T-cell (primary cell): Measurements from ENCODE around the gene VPS13A. TPM values are rescaled to one million over a fixed set of nuclear protein-coding genes. Genes with fewer than 3 reads are reported as not detected.
"Not testable (repeated sequence)": the region's sequence is repeated elsewhere in the genome, so short reads cannot be mapped to it uniquely, and the experiment has no call there.

Experiments
- ATAC-seq, 4 experiments: fragments of 200-7000 bp in 3 of 4; fragments of 150-1000 bp in 1 of 4; cut with Tn5 transposase; replicated peaks in 1 of 4; 1 replicate in 3 of 4; 2 replicates in 1 of 4; pipeline ENCODE4 v1.10.0; 2021; ENCODE audit warnings: moderate library complexity in 3 of 4, mild to moderate bottlenecking in 2 of 4, moderate number of reproducible peaks in 1 of 4
- CTCF ChIA-PET, 2 donors: fragments of 300-600 bp; sonication (Branson Sonifier 250); formaldehyde crosslinking; loops; one replicate each; lab custom pipeline; 2022; ENCODE audit warnings: antibody characterized with exemption in 2 of 2; lab: Charles Lee
- POLR2A ChIA-PET, 2 donors: fragments of 300-600 bp; sonication (Branson Sonifier 250); formaldehyde crosslinking; loops; one replicate each; lab custom pipeline; 2022; ENCODE audit warnings: antibody characterized with exemption in 2 of 2; lab: Charles Lee
- DNase-seq, 35 experiments: peaks; one replicate each; pipeline versions ENCODE4 v3.0.0 to v3.0.0-alpha.2; 2013 to 2023
- H3K27ac ChIP-seq: one replicate; pipeline ENCODE4 v1.5.1; 2013; ENCODE audit warnings: low read length
- H3K27me3 ChIP-seq, 2 experiments: replicated peaks in 1 of 2; 1 replicate in 1 of 2; 2 replicates in 1 of 2; pipeline versions ENCODE4 v1.6.1 to v1.7.0; 2013; ENCODE audit warnings: low read length in 1 of 2, mixed read lengths in 1 of 2; ENCODE audit not compliant: control insufficient read depth in 2 of 2, insufficient read depth in 2 of 2; ENCODE audit errors: extremely low read depth in 1 of 2
- H3K36me3 ChIP-seq, 2 donors: 1 replicate in 1 of 2; 2 replicates in 1 of 2; pipeline versions ENCODE4 v1.6.1 to v1.7.0; 2013; ENCODE audit warnings: low read length in 1 of 2; ENCODE audit not compliant: control insufficient read depth in 2 of 2, insufficient read depth in 1 of 2; ENCODE audit errors: extremely low read depth in 1 of 2
- H3K4me1 ChIP-seq, 2 experiments: 1 replicate in 1 of 2; 2 replicates in 1 of 2; pipeline versions ENCODE4 v1.6.1 to v1.7.0; 2013; ENCODE audit warnings: low read length in 2 of 2, mixed read lengths in 1 of 2; ENCODE audit not compliant: insufficient read depth in 2 of 2, control insufficient read depth in 1 of 2; ENCODE audit errors: extremely low read depth in 1 of 2
- H3K4me3 ChIP-seq, 2 donors: 1 replicate in 1 of 2; 2 replicates in 1 of 2; pipeline versions ENCODE4 v1.5.1 to v1.7.0; 2013; ENCODE audit warnings: mild to moderate bottlenecking in 2 of 2, low read length in 1 of 2, moderate library complexity in 1 of 2; ENCODE audit not compliant: control insufficient read depth in 1 of 2; ENCODE audit errors: extremely low read depth in 1 of 2
- H3K9me3 ChIP-seq: 2 replicates; pipeline ENCODE4 v1.7.0; 2013
- H3K27ac Mint-ChIP-seq, 2 donors: one replicate each; pipeline ENCODE4 v1.8.0; 2020 to 2021; ENCODE audit warnings: mild to moderate bottlenecking in 2 of 2, mixed read lengths in 2 of 2
- H3K27me3 Mint-ChIP-seq, 2 donors: one replicate each; pipeline ENCODE4 v1.8.0; 2021 to 2022; ENCODE audit warnings: mixed read lengths in 2 of 2
- H3K36me3 Mint-ChIP-seq: one replicate; pipeline ENCODE4 v1.8.0; 2021; ENCODE audit warnings: mixed read lengths
- H3K4me1 Mint-ChIP-seq, 3 donors: one replicate each; pipeline ENCODE4 v1.8.0; 2020 to 2022; ENCODE audit warnings: mixed read lengths in 3 of 3, mild to moderate bottlenecking in 1 of 3
- H3K4me3 Mint-ChIP-seq, 3 donors: one replicate each; pipeline ENCODE4 v1.8.0; 2020 to 2022; ENCODE audit warnings: mild to moderate bottlenecking in 3 of 3, mixed read lengths in 3 of 3, moderate library complexity in 3 of 3
- H3K9me3 Mint-ChIP-seq, 3 donors: one replicate each; pipeline ENCODE4 v1.8.0; 2020 to 2022; ENCODE audit warnings: mixed read lengths in 3 of 3
- WGBS: methylation state at CpG from one replicate; pipeline ENCODE4 v1.1.5; 2013; ENCODE audit warnings: missing lambda C conversion rate; ENCODE audit not compliant: insufficient coverage; 5-methylcytosine and 5-hydroxymethylcytosine counted together
- total RNA-seq, 35 experiments: library from RNA in 6 of 35; stranded (reverse) in 6 of 35; fragments of 120-200 nt in 1 of 35; gene quantifications; one replicate each; pipeline versions ENCODE4 v1.2.1 to v1.2.4 and lab custom pipeline; 2013 to 2026

The VPS13A gene
- total RNA-seq, 5 donors from 2014 or later (not counting 1 experiment from before 2014, with no cell fraction given) = 32.1 to 49.3 (median 36.5) TPM

- H3K9me3 ChIP-seq = peaks cover 3% of the 10 kb centered on the region
- Mint-ChIP-seq H3K9me3 (peaks cover 0 to under 1% (median 0%) of the 10 kb centered on the region in 3 donors), H3K36me3 (peaks cover 54% of the 10 kb centered on the region), H3K27me3 (no peaks in the 10 kb centered on the region), H3K4me1 (peaks cover 0 to 11% (median 0%) of the 10 kb centered on the region in 3 donors), H3K4me3 (no peak overlapping the region), H3K27ac (no peak overlapping the region)
- no peak for ATAC-seq
- DNase-seq = no peak
- H3K36me3 ChIP-seq = peaks cover 0 to 6% of the 10 kb centered on the region in 2 donors
- no peaks in the 10 kb centered on the region for H3K4me1 ChIP-seq
- CTCF ChIA-PET = no interaction called here
- no peak overlapping the region for H3K27ac ChIP-seq
- 100% methylated on average over 3 of the region's 5 CpGs for WGBS
- POLR2A ChIA-PET = interaction anchor here (0.6 kb wide), 2 partner anchors 30 to 59 kb away, joined by 3 read pairs; no protein-coding TSS in a partner anchor
- H3K4me3 ChIP-seq = no peak overlapping the region
- H3K27me3 ChIP-seq = no peaks in the 10 kb centered on the region
These were observed 59.4 kb downstream of the VPS13A start for GRCh38 chr9:77236693-77237092.

DNA sequence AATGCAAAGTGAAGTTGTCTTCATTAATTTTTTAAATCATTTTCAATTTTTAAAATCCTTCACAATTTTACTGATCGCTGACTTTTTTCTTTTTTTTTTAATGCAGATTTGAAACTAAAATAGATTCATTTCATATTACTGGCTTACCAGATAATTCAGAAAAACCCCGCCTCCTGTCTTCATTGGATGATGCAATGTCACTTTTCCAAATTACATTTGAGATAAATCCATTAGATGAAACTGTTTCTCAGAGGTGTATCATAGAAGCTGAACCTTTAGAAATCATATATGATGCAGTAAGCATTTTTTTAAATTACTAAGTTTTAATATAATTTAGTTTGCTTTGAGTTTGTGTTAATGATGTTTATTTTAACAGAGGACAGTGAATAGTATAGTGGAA is 60.6 kb downstream of the VPS13A start:
- H3K36me3 ChIP-seq = peaks cover 0 to 9% of the 10 kb centered on the region in 2 donors
- Mint-ChIP-seq H3K9me3 (no peaks in the 10 kb centered on the region), H3K27me3 (no peaks in the 10 kb centered on the region), H3K4me3 (no peak overlapping the region), H3K4me1 (peaks cover 0 to 11% (median 0%) of the 10 kb centered on the region in 3 donors), H3K36me3 (peaks cover 48% of the 10 kb centered on the region), H3K27ac (no peak overlapping the region)
- no peak overlapping the region for H3K27ac ChIP-seq
- no CpG with 5 or more reads among the region's 2 CpGs for WGBS
- CTCF ChIA-PET = no interaction called here
- no peaks in the 10 kb centered on the region for H3K4me1 ChIP-seq
- DNase-seq (no peak), ATAC-seq (no peak)
- H3K27me3 ChIP-seq = no peaks in the 10 kb centered on the region
- POLR2A ChIA-PET = interaction anchor here in 1 of 2 donors (0.6 kb wide), 1 partner anchor 15 kb away, joined by 3 read pairs; no protein-coding TSS in a partner anchor
- no peaks in the 10 kb centered on the region for H3K9me3 ChIP-seq
- H3K4me3 ChIP-seq = no peak overlapping the region

DNA sequence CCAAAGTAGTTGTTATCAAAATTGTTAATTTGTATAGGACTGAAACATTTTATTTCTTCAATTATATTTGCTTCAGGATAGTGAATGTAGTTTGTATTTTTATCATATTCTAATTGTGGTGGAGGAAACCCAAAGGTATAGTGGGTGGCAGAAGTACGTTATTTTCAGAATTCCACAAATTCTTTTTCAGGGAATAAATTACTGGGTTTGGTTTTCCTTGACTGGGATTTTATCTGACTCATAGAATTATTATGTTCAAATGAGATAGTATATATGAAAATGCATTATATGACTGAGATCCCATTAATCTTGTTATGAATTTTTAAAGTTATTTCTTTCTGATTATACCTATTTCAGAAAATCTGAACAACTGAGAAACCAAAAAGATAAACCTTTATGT is 73.7 kb downstream of the VPS13A start:
- H3K4me1 Mint-ChIP-seq = no peaks in the 10 kb centered on the region
- ChIA-PET POLR2A (no interaction called here), CTCF (no interaction called here)
- peaks cover 61% of the 10 kb centered on the region for H3K36me3 Mint-ChIP-seq
- no peak for DNase-seq
- H3K27me3 Mint-ChIP-seq = no peaks in the 10 kb centered on the region
- no peaks in the 10 kb centered on the region for H3K4me1 ChIP-seq
- no peak overlapping the region for H3K4me3 ChIP-seq
- H3K9me3 ChIP-seq = no peaks in the 10 kb centered on the region
- WGBS = no CpG with 5 or more reads among the region's 1 CpG
- no peaks in the 10 kb centered on the region for H3K27me3 ChIP-seq
- peaks cover 0 to 5% of the 10 kb centered on the region in 2 donors for H3K36me3 ChIP-seq
- no peak overlapping the region for H3K4me3 Mint-ChIP-seq
- H3K27ac Mint-ChIP-seq = no peak overlapping the region
- ATAC-seq = no peak
- no peak overlapping the region for H3K27ac ChIP-seq
- H3K9me3 Mint-ChIP-seq = peaks cover 2 to 8% (median 6%) of the 10 kb centered on the region in 3 donors

- Histone ChIP-seq H3K4me1 (no peaks in the 10 kb centered on the region), H3K9me3 (no peaks in the 10 kb centered on the region), H3K27me3 (no peaks in the 10 kb centered on the region), H3K27ac (no peak overlapping the region), H3K4me3 (no peak overlapping the region), H3K36me3 (peaks cover 0 to 5% of the 10 kb centered on the region in 2 donors)
- POLR2A ChIA-PET = no interaction called here
- CTCF ChIA-PET = interaction anchor here in 1 of 2 donors (0.7 kb wide), 1 partner anchor 11 kb away, joined by 3 read pairs; no protein-coding TSS in a partner anchor
- no peaks in the 10 kb centered on the region for H3K27me3 Mint-ChIP-seq
- ATAC-seq (no peak), DNase-seq (no peak)
- no CpG with 5 or more reads among the region's 2 CpGs for WGBS
- H3K9me3 Mint-ChIP-seq = peaks cover 10 to 18% (median 10%) of the 10 kb centered on the region in 3 donors
- H3K27ac Mint-ChIP-seq = no peak overlapping the region
- H3K4me3 Mint-ChIP-seq = no peak overlapping the region
- peaks cover 60% of the 10 kb centered on the region for H3K36me3 Mint-ChIP-seq
- H3K4me1 Mint-ChIP-seq = no peaks in the 10 kb centered on the region
These were observed 79.9 kb downstream of the VPS13A start for GRCh38 chr9:77257275-77257674.

DNA sequence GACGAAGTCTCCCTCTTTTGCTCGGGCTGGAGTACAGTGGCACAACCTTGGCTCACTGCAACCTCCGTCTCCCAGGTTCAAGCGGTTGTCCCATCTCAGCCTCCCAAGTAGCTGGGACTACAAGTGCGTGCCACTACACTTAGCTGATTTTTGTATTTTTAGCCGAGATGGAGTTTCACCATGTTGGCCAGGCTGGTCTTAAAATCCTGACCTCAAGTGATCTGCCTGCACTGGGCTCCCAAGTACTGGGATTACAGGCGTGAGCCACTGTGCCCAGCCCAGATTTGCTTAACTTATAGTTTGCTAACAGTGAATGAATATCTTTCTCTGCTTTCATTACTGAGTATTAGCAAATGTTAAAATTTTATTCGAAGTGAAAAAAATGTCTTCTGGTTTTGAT is 84.3 kb downstream of the VPS13A start:
- Histone ChIP-seq H3K4me1 (no peaks in the 10 kb centered on the region), H3K9me3 (no peaks in the 10 kb centered on the region), H3K4me3 (no peak overlapping the region), H3K27me3 (no peaks in the 10 kb centered on the region), H3K36me3 (peaks cover 0 to 5% of the 10 kb centered on the region in 2 donors), H3K27ac (no peak overlapping the region)
- WGBS = 87% methylated on average over 4 of the region's 8 CpGs
- CTCF ChIA-PET = no interaction called here
- H3K4me1 Mint-ChIP-seq = no peaks in the 10 kb centered on the region
- no peak overlapping the region for H3K4me3 Mint-ChIP-seq
- H3K36me3 Mint-ChIP-seq = peaks cover 62% of the 10 kb centered on the region
- ATAC-seq (no peak), DNase-seq (no peak)
- peaks cover 2 to 13% (median 9%) of the 10 kb centered on the region in 3 donors for H3K9me3 Mint-ChIP-seq
- no peaks in the 10 kb centered on the region for H3K27me3 Mint-ChIP-seq
- no peak overlapping the region for H3K27ac Mint-ChIP-seq
- POLR2A ChIA-PET = no interaction called here

GRCh38 chr9:77267762-77268161 is 90.4 kb downstream of the VPS13A start:
- peaks cover 66% of the 10 kb centered on the region for H3K36me3 Mint-ChIP-seq
- not testable (repeated sequence) for DNase-seq

More at GRCh38 chr9:77267762-77268161, 90.4 kb downstream of the VPS13A start:
- H3K27ac Mint-ChIP-seq, H3K4me3 ChIP-seq, H3K9me3 ChIP-seq, H3K27ac ChIP-seq, H3K4me1 ChIP-seq, H3K27me3 ChIP-seq, H3K36me3 ChIP-seq, H3K9me3 Mint-ChIP-seq, POLR2A ChIA-PET, H3K27me3 Mint-ChIP-seq, H3K4me3 Mint-ChIP-seq, ATAC-seq, CTCF ChIA-PET, H3K4me1 Mint-ChIP-seq: not testable (repeated sequence)
- WGBS = 100% methylated on average over 3 of the region's 5 CpGs
